IPS-18a (cell line): ENCODE measurements around the gene PMEPA1.

Experiments used
- H3K27ac ChIP-seq: one replicate; pipeline ENCODE4 v1.5.1; 2013; ENCODE audit warnings: low read length
- H3K27me3 ChIP-seq: one replicate; pipeline ENCODE4 v1.6.1; 2013; ENCODE audit warnings: mild to moderate bottlenecking, low read length; ENCODE audit not compliant: control insufficient read depth, insufficient read depth
- H3K36me3 ChIP-seq: one replicate; pipeline ENCODE4 v1.6.1; 2013; ENCODE audit warnings: low read depth, low read length; ENCODE audit not compliant: control insufficient read depth
- H3K4me1 ChIP-seq: one replicate; pipeline ENCODE4 v1.6.1; 2013; ENCODE audit warnings: low read depth, low read length; ENCODE audit not compliant: control insufficient read depth
- H3K4me3 ChIP-seq: one replicate; pipeline ENCODE4 v1.5.1; 2013; ENCODE audit warnings: low read length
- H3K9ac ChIP-seq: one replicate; pipeline ENCODE4 v1.6.1; 2013; ENCODE audit warnings: mild to moderate bottlenecking, low read length, moderate library complexity
- H3K9me3 ChIP-seq: one replicate; pipeline ENCODE4 v1.6.1; 2013; ENCODE audit warnings: low read depth, low read length; ENCODE audit not compliant: control insufficient read depth

Gene PMEPA1

GRCh38 chr20:57670288-57671071, 39.3 kb downstream of the PMEPA1 start:
- Histone ChIP-seq H3K4me3 (no peak overlapping the region), H3K27ac (no peak overlapping the region), H3K9me3 (no peaks in the 10 kb centered on the region), H3K4me1 (peaks cover 8% of the 10 kb centered on the region), H3K36me3 (no peaks in the 10 kb centered on the region), H3K27me3 (no peaks in the 10 kb centered on the region), H3K9ac (no peak overlapping the region)

DNA sequence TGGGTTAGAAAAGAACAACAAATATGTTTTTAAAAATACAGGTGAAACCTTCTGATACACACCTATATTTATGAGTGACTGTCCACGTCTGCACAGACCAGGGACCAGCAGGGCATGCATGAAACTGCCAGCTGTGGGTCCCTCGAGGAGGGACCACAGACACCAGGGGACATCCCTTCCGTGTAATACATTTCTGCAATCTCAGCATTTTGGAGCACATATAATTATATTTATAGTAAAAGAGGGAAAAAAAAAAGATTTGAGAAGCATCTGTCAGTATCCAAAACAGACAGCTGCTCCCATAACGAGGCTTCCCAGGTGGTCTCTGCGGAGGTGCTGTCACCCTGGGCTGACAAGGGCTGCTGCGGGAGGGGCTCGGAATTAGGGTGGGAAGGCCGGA, 40.2 kb downstream of the PMEPA1 start:
- Histone ChIP-seq H3K9me3 (no peaks in the 10 kb centered on the region), H3K36me3 (no peaks in the 10 kb centered on the region), H3K27me3 (no peaks in the 10 kb centered on the region), H3K4me3 (no peak overlapping the region), H3K4me1 (peaks cover 8% of the 10 kb centered on the region), H3K27ac (no peak overlapping the region), H3K9ac (no peak overlapping the region)

GRCh38 chr20:57667924-57668782, 41.7 kb downstream of the PMEPA1 start:
- Histone ChIP-seq H3K36me3 (no peaks in the 10 kb centered on the region), H3K9me3 (no peaks in the 10 kb centered on the region), H3K4me3 (no peak overlapping the region), H3K27me3 (no peaks in the 10 kb centered on the region), H3K4me1 (peaks cover 8% of the 10 kb centered on the region), H3K27ac (no peak overlapping the region), H3K9ac (no peak overlapping the region)

DNA sequence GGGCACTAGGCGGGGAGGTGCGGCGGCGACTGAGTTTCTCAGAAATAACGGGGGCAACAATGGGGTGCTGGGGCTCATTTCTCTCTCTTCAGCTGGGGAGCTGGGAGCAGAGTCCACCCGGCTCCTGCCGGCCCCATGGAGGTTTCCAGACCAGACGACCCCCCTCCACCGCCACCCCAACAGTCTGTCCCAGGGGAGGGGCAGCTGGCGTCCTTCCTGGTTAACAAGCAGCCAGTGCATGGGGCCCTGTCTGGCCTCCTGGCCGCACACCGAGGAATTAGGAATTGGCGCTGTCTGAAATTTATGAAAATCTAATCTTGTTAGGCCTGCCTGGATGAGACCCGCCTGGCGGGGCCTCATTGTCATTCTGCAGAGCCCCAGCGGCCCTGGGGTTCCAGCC, 42.4 kb downstream of the PMEPA1 start:
- Histone ChIP-seq H3K27ac (no peak overlapping the region), H3K9ac (no peak overlapping the region), H3K27me3 (no peaks in the 10 kb centered on the region), H3K4me1 (peaks cover 8% of the 10 kb centered on the region), H3K36me3 (no peaks in the 10 kb centered on the region), H3K4me3 (no peak overlapping the region), H3K9me3 (no peaks in the 10 kb centered on the region)

GRCh38 chr20:57666834-57667157, 43.0 kb downstream of the PMEPA1 start:
- Histone ChIP-seq H3K36me3 (no peaks in the 10 kb centered on the region), H3K27me3 (no peaks in the 10 kb centered on the region), H3K27ac (no peak overlapping the region), H3K4me3 (no peak overlapping the region), H3K9ac (no peak overlapping the region), H3K4me1 (peaks cover 8% of the 10 kb centered on the region), H3K9me3 (no peaks in the 10 kb centered on the region)

- no peak overlapping the region for H3K4me3 ChIP-seq
- no peak overlapping the region for H3K27ac ChIP-seq
- H3K36me3 ChIP-seq: no peaks in the 10 kb centered on the region
- no peaks in the 10 kb centered on the region for H3K27me3 ChIP-seq
- H3K9ac ChIP-seq: no peak overlapping the region
- H3K4me1 ChIP-seq: peaks cover 8% of the 10 kb centered on the region
- no peaks in the 10 kb centered on the region for H3K9me3 ChIP-seq
Measured at GRCh38 chr20:57666106-57666833, 43.5 kb downstream of the PMEPA1 start.

GRCh38 chr20:57665589-57665971, 44.2 kb downstream of the PMEPA1 start:
- no peaks in the 10 kb centered on the region for H3K9me3 ChIP-seq
- H3K4me1 ChIP-seq: peaks cover 8% of the 10 kb centered on the region
- H3K4me3 ChIP-seq: no peak overlapping the region
- no peaks in the 10 kb centered on the region for H3K36me3 ChIP-seq
- H3K9ac ChIP-seq: no peak overlapping the region
- H3K27ac ChIP-seq: no peak overlapping the region
- no peaks in the 10 kb centered on the region for H3K27me3 ChIP-seq

DNA sequence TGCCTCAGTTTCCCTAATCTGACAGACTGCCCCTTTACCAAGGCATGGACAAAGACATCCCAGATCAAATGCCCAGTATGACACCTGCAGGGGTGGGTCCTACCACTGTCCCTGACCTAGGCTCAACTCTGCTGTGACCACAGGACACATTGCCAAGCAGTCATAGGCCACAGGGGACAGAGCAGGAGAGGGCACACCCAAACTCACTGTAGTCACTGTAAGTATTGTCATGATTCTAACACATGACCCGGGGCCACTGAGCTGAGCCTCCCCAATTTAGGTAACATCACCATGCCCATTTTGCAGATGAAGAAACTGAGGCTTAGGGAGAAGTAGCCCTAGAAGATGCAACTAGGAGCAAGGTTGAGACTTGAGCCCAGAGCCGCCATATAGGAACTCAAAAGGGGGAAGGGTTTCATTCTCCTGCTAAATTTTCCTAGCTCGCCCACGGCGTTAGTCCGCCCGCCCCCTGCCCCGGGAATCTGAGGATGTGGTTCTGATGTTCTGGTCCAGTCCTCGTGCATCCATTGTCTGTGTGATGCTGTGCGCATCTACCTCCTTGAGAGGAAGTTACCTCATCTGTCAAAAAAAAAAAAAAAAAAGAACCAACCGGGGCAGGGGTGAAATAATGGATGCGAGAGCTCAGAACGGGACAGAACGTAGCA, 44.8 kb downstream of the PMEPA1 start:
- Histone ChIP-seq H3K36me3 (no peaks in the 10 kb centered on the region), H3K4me1 (peaks cover 8% of the 10 kb centered on the region), H3K9ac (no peak overlapping the region), H3K27ac (no peak overlapping the region), H3K4me3 (no peak overlapping the region), H3K9me3 (no peaks in the 10 kb centered on the region), H3K27me3 (no peaks in the 10 kb centered on the region)

DNA sequence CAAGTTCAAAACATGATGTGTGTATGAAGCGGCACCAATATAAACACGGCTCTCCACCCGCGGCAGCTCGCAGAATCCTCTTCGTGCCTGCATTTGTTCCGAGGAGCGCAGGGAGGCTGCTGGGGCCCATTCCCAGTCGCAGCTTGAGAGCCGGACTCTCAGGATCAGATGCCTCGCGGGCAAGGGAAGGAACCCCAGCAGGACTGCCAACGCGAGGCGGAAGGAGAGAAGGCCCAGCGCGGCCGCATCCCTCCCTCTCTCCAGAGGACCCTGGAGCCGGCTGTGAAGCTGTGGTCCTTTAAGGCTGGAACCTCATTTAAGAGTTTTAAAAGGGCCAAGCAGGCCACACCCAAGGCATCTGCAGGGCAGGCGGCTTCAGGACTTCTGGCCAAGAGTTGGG, 45.3 kb downstream of the PMEPA1 start:
- no peak overlapping the region for H3K9ac ChIP-seq
- no peaks in the 10 kb centered on the region for H3K27me3 ChIP-seq
- H3K9me3 ChIP-seq: no peaks in the 10 kb centered on the region
- H3K36me3 ChIP-seq: no peaks in the 10 kb centered on the region
- H3K4me1 ChIP-seq: peaks cover 8% of the 10 kb centered on the region
- H3K27ac ChIP-seq: no peak overlapping the region
- no peak overlapping the region for H3K4me3 ChIP-seq

- Histone ChIP-seq H3K9ac (no peak overlapping the region), H3K27ac (no peak overlapping the region), H3K4me1 (peaks cover 8% of the 10 kb centered on the region)
Measured at GRCh38 chr20:57663681-57664451, 45.9 kb downstream of the PMEPA1 start.

More at GRCh38 chr20:57663681-57664451, 45.9 kb downstream of the PMEPA1 start:
- Histone ChIP-seq H3K9me3 (no peaks in the 10 kb centered on the region), H3K4me3 (no peak overlapping the region), H3K36me3 (peaks cover 2% of the 10 kb centered on the region), H3K27me3 (no peaks in the 10 kb centered on the region)
